HG03139 (cell line): Measurements from ENCODE around the gene RPS6KA2.
"Not testable (repeated sequence)": the region's sequence is repeated elsewhere in the genome, so short reads cannot be mapped to it uniquely, and the experiment has no call there.

Experiments used
- ATAC-seq: cut with Tn5 transposase; IDR thresholded peaks from one replicate; pipeline ENCODE4 v1.9.1; 2021; ENCODE audit not compliant: unreplicated experiment

Gene RPS6KA2

DNA sequence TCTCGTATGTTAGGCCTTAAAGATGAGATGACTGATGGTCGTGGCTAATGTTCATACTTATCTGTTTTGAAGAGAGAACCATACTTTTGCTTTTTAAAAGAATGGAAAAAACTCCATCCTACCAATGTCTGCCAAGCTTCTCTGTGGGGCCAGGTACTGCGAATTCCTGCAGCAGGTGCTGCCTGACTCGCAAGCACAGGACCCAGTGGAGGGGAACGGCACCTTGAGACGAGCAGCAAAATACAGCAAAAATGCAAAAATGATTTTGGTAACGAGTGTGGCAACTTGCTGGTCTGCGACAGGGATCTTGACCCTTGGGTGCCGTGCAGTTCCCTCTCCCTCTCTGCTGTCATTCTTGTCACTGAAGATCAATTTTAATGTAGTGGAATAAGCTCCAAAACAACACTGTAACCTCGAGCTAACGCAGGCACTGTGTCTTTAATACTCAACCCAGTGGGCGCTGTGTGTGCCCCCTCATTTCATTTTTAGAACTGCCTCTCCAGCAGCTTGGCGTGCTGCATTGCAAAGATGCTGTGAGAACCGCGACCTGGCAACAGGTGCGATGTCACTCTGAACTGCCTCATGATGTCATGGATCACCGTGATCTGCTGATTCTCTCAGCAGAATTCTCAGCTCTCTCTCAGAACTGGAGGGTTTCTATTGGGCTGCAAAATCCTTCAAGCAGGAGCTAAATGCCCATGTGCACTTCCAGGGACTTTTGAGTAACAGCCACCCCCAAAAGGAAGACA is 92.2 kb downstream of the RPS6KA2 start:
- no peak for ATAC-seq

DNA sequence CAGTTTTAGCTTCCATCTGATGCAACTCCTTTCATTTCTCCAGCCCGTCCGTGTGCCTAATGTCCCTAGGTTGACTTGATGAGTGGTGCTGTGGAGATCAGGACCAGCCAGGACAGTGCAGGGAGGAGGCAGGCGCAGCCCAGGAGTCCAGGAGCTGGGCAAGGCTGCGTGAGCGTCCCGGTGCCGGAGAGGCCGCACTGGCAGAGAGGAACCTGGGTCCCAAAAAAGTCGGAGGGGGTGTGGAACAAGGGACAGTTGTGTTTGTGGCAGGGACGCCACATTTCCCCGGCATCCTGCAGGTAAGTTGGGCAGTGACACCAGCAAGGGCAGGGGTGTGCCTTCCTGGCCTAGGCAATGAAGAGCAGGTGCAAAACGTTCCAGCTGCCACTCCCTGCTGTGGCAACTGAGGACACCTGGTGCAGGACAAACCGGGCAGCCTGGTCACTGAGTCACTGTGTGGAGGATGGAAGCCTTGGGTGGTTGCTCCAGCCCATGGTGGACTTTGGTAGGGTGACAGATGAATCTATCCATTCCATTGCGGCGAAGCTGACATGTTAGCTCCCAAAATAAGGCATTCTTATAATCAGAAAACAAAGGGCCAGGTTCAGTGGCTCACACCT is 93.7 kb downstream of the RPS6KA2 start:
- no peak for ATAC-seq

DNA sequence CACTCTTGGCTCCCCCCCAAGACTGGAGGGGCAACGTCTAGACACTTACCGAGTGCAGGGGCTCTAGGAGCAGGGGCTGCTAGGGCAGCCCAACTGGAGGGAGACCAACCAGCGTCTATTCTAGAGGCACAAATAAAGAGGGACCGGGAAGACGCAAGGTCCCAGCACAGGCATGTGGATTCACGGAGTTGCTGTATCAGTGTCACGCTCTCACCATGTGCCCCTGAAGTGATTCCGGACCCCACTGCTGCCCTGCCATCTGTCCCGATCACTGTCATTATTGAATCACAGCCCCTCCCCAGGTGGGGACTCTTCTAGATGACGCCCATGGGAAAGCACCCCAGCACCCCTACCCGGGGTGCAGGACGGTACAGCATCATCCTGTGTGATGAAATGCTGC is 94.7 kb downstream of the RPS6KA2 start:
- no peak for ATAC-seq

DNA sequence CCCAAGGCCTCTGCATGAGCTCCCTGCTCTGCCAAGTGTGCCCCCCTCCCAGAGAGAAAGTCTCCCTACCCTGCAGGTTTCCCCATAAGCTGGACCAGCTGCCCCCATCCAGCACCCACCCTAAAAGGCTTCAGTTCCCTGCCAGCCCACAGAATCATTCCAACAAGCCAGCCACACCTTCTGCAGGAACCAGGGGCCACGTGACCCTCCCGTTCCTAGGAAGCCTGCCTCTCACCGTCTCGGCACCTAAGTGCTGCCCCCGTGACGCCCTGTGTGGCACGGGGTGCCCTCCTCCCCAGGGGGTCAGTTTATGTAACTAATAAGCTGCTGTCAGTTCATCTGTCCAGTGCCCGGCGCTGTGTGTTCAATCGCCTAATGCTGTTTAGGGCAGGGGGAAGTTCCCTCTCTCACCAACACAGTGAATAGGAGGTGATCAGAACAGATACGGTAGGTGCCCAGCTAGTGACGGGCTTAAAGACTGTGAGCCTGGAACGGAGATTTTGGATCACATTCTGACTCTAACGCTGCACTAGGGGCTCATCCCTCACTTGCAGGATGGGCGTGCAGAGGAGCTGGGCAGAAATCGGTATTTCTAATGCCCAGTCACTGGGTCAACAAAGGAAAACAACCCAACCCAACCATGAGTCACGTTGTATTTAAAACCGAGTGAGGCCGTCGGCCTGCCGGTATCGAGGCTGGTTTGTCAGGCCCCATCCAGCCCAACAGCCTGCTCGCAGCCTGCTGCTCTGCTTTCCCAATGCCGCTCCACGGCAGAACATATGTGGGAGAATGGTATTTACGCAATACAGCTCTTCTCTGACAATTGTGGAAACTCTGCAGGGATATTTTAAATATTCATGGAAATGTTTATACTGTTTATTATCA is 96.6 kb downstream of the RPS6KA2 start:
- no peak for ATAC-seq

DNA sequence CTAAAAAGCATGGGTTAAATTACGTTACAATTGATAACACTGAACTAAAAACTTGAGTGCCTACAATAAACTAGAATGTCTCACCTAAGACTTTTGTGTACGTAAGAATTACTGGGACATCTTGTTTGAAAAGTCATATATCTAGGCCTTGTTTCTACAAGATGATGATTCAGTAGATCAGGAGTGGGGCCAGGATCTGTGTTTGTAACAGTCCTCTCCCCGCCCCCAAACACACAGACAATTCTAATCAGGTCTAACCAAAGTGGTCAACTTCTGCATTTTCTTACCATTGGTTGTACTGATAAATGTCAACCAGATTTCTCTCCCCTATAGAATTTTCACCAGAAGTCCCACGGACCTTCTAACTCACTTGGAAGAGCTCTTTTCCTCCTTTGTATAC is 97.5 kb downstream of the RPS6KA2 start:
- no peak for ATAC-seq

DNA sequence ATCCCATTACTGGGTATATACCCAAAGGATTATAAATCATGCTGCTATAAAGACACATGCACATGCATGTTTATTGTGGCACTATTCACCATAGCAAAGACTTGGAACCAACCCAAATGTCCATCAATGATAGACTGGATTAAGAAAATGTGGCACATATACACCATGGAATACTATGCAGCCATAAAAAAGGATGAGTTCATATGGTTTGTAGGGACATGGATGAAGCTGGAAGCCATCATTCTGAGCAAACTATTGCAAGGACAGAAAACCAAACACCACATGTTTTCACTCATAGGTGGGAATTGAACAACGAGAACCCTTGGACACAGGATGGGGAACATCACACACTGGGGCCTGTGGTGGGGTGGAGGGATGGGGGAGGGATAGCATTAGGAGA is 98.0 kb downstream of the RPS6KA2 start:
- not testable (repeated sequence) for ATAC-seq

DNA sequence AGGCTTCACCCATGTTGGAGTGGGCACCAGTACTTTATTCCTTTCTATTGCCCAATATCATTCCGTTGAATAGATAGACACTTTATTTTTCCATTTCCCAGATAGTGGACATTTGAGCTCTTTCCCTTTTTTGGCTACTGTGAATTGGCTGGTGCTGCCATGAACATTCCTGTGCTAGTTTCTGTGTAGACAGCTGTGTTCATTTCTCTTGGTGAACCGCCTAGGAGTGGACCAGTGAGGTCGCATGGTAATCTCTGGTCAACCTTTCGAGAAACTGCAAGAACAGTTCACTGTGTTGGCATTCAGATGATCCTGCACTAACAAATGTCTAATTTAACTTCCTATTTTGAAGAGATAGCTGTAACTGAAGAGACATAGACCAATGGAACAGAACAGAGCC is 99.2 kb downstream of the RPS6KA2 start:
- no peak for ATAC-seq

DNA sequence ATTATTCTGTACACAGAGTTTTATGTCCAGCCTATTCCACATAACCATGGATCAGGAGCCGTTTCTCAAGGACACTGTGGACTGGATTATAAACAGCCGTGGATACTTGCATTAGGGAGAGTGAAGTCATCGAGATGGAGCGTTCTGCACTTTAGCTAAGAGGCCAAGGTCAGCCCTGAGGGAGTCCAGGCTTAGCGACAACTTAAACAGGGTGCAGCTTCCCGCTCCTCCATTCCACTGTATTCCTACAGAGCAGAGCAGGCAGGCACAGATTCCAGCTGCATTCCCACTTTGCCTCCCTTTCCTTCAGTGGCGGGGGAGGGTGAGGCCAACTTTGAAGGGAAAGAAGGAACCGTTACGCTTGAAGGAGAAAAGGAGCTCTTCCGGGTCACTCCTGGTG is 100.1 kb downstream of the RPS6KA2 start:
- ATAC-seq = no peak

DNA sequence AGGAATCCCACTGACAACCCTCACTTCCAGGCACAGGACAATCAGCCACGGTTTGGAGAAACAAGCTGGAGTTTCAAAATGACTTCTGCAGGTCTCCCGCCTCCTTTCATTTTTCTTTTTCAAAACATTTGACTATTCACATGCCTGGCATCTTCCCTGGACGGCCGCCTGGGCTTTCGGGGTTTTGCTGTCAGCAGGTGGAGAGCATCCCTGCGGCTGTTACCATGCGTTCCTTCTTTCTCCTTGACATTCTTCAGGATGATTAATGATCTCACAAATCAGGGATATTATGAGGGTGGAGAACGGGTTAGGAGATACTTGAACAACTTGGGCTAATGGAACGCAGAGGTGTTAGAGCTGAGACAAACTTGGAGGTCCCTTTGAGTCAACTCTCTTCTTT is 101.5 kb downstream of the RPS6KA2 start:
- no peak for ATAC-seq

DNA sequence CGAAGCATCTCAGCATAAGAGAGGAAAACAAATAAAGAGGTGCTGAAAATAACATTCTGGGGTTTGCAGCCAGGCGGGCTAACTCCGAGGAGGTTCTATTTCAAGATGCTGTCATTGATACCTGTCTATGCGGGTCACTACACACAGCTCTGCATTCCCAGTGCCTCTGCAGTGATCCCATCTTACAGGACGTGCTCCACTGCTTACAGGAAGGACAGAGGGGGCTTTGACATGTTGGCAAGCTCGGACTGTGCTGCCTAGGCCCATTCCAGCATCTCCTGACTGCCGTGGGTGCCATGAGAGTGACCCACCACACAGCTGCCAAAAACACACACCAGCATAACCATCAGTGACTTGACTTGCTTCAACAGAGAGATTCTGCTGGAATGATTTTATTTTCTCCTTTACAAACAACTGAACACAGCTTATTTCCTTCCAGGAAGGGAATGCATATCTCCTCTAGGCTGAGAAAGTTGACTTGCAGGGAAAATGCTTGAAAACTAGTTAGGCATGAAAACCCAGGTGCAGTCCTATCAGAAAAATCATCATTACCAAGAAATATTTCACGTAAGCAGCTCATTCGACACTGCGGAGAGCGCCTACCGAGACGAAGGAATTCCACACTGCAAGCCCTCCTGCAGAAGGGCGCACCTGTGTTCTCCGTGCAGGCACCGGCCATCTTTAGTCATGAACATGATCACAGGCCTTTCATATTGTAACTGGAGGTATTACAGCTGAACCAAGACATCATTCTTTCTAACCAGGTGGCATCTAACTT is 103.1 kb downstream of the RPS6KA2 start:
- ATAC-seq = no peak

DNA sequence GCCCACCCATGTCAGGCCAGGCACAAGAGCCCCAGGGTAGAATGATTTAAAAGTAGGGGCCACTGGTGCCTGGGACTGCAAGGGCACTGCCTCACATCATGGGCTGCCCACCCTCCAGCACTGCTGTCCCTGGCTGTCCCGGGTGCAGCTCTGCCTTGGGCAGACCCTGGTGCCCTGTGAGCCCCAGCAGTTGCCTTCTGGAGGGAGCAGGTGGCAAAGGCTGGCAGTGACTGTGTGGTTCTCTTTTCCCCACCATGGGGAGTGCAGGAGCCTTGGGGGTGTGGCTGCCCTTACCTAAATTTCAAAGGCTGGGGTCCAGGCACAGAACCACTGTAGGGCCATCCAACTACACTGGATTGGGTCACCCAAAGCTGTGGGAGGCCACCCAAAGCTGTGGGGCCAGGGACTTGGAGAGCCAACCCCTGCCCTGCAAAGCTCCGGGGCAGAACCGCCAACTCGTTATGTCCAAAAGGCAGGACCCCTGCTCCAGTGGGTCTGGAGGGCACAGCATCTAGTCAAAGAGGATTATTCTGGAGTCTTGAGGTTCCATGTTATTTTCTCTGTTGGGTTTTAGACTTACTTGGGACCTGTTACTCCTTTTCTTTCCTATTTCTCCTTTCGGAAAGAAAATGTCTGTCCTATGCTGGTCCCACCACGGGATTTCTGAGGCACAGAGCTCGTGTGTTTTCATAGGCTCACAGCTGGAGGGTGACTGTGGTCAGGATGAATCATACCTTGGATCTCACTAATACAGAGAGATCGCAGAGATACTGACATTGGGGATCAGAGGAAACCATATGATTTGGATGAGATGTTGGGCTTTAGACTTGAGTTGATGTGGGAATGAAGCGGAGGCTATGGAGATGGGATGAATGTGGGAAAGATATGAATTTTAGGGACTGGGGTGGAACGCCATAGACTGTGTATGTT is 105.9 kb downstream of the RPS6KA2 start:
- no peak for ATAC-seq

DNA sequence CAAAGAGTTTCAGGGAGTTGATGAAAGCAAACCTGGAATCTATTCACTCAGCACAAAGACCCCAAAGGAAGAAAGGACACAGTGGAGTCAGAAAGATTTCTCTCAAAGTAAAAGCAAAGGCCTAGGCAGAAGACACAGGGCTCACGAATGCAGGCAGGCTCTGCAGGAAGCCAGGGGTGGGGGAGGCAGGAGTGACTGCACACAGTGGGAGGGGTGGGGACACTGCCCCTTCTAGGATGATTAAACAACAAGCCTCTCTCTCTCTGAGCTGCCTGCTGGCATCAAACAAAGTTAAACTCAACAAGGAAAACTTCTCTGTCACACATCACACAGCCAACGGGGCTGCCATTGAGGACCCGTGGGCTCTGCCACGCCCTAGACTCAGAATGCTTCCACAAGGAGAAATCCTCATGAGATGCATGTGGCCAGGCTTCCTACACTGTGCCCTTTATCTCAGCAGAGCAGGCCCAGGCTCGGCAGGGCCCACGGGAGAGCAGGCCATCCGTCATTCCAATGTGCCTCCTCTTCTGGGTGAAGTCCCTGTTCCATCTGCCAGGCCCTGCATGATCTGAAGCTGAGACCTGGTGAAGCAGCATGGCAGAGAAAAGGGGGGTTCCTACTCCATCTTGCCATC is 110.7 kb downstream of the RPS6KA2 start:
- no peak for ATAC-seq

DNA sequence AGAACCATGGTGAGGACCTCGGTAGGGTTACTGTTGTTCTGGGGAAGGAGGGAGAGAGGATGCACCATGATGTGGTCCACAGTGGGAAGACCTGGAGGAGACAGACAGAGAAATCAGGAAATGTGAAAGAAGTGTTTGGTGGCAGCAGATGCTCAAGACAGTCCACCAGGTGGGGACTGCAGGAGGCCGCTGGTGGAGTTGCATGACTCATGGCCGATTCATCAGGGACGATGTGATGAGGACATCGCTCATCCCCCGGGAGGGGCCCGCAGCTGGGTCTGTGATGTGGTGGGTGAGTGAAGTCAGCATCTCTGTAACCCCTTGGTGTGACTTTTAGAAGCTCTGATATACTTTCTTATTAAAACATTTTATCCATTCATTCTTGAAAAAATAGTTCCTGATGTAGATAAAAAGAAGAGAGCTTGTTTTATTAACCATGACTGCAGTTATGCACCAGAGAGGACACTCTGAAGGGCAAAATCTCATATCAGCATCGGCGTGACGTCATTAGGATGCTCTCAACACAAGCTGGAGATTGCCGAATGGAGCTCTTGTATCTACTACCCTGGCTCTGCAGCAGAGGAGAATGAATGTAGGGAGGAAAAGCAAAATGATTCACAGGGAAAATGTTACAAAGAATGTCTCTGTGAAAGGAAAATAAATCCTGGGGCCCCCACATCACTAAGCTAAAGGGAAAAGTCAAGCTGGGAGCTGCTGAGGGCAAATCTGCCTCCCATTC is 111.8 kb downstream of the RPS6KA2 start:
- no peak for ATAC-seq

DNA sequence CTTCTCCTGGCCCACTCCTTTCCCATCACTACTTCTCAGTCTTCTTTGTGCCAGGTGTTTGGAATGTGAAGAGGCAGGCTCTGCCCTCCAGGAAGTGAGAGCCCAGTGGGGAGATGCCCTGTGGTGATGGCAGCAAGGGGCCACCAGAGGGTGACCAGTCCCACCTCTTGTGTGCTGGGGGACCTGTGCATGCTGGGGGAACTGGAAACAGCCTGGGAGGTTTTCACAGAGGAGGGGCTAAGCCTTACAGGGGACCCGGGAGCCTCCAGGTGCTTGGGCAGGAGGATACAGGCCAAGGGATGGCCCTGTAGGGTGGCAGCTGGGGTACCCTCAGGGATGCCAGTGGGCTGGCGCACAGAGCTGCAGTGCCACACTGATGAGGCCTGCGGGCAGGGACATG is 112.9 kb downstream of the RPS6KA2 start:
- no peak for ATAC-seq

DNA sequence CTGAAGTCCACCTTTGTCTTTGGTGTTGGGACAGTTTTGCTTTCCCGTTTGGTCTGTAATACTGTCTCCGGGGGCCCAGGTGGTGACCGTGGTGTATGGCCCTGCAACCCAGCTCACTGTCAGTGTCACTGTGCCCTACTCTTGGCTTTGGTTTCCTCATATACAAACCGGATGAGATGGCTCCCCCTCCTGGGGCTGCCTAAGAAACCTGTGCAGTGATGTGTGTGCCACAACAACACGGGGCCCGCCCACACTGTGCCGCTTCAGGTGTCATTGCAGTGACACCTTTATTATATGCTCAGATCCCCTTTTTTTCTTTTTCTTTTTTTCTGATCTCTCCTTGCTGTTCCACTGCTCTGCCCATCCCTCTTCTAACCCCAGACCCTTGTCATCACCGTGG is 114.5 kb downstream of the RPS6KA2 start:
- ATAC-seq = peak; percentile 81

DNA sequence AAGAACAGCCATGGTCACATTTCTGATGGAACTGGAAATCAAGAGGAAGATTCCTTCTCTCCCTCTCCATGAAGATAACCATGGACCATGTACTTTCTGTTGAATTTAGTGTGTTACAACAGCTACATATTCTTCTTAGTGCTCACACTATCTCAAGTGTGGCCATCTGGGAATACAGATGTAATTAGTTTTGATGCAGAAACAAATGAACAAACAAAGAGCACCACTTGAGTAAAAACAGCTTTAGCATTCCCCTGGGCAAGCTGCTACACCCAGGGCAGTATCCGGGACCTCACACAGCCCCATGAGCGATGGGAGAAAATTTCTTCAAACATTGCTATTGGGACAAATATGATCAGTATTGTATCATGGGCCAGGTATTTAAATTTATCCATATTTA is 115.7 kb downstream of the RPS6KA2 start:
- no peak for ATAC-seq

DNA sequence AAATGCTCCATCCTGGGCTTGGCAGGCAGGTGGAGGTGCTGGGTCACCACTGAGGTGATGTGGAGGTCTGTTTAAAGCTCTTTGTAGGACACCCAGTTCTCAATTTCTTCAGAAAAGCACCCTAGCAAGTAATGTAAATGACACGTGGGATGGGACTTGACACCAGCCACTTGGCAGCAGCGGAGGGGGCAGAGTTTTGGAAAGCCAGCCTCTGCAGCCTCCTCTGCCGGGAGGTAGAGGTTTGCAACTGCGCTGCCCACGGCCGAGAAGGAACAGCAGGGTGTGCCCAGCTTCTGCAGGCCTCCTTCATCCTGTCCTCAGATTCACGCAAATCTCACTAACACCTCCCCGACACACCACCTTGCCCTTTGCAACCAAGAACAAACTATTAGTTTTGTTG is 117.9 kb downstream of the RPS6KA2 start:
- ATAC-seq = no peak

DNA sequence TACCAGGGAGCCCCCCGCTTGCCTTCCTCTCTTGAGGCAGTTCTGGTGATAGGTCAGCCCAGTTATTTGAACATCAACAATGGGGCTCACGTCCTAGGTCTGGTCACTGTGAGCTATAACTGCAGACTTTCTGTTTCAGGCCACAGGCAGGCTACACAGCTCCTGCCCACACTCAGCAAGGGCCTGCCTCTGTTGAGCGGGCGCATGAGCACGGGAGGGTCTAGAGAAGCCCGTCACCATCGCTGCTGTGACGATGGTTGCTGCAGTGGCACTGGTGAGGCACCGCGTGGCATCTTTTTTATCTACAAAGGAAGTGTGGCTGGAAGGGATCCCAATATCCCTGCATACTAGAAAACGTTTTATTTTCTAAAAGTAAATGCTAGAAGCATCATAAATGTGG is 118.3 kb downstream of the RPS6KA2 start:
- no peak for ATAC-seq
